ENCODE measurements around the gene SYF2.
A peak's percentile ranks its signal among the peaks of the same experiment; 100 is the strongest.
"Not testable (repeated sequence)": the region's sequence is repeated elsewhere in the genome, so short reads cannot be mapped to it uniquely, and the experiment has no call there.

The SYF2 gene

DNA sequence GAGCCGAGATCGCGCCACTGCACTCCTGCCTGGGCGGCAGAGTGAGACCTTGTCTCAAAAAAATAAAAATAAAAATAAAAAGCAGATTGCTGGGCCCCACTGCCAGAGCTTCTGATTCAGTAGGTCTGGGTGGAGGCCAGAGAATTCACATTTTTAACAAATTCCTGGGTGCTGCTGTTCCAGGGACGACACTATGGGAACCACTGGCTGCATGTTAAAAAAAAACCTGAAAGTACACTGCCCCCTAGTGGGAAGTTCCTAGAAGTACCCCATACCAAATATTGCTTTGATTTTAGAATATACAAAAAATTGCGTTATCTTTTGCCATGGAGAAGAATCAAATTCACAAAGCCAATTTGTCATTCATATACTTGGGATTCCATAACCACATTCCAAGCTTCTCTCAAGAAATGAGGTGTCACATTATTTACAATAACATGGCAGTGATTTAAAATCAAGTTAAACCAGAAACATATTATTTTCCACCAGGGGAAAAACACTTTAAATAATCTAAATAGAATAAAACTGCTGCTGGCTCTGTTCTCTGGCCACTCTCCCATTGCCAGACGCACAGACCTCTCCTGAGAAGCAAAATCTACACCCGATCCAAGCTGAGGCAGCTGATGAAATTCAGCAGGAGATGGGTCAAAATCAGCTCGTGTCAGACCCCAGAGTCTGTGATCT is 27.4 kb downstream of the SYF2 start:
- peak; percentile 33 for DNase-seq

DNA sequence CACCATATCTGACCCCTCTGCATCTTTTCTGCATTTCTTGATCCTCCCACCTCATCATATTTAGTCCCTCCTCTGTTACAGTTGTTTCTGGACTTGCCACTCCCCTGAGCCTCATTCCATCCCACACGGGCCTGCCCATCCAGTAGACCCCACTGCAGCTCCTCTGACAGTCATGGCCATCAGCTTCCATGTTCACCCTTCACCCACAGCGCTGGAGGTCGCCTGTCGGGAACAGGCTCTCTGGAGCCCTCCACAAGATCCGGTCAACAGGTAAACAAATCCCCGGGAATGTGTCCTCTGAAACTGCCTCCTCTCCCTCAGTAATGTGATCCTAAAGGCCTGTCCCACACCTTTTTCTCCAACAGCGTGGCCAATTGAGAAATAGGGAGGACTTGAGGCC is 31.3 kb downstream of the SYF2 start:
- DNase-seq: no peak

DNA sequence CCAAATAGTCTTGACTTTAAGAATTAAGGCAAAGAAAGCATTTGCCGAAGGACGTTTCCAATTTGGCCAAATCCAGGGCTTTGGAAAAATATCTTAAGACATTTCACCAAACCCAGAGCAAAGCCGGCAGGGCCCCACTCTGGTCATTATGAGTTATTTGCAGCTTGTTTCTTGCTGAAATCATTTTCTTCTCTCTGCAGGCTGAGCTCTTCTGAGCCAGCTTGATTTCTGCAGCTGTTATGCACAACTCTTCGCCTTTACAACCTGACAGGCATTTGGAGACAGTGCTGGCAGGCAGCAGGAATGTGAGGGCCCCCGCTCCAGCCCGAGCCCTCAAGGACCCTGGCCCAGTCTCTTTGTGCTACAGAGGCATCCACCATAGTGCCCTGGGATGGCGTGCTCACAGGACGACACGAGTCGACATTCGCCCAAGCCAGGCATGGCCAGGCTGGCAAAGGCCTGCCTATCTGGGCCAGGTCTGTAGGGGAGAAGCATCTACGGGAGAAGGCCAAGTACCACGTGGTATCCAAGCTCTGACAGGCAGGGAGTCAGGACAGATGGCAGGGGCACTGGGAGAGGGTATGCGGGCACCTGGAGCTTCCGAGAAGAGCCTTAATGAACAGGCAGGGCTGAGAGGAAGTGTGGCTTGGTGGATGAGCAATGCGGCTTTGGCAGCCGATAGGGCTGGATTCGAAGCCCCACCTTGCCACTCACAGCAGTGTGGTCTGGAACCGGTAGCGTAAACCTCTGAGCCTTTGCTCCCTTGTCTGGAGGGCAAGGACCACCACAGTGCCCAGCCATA is 32.3 kb downstream of the SYF2 start:
- DNase-seq: no peak

DNA sequence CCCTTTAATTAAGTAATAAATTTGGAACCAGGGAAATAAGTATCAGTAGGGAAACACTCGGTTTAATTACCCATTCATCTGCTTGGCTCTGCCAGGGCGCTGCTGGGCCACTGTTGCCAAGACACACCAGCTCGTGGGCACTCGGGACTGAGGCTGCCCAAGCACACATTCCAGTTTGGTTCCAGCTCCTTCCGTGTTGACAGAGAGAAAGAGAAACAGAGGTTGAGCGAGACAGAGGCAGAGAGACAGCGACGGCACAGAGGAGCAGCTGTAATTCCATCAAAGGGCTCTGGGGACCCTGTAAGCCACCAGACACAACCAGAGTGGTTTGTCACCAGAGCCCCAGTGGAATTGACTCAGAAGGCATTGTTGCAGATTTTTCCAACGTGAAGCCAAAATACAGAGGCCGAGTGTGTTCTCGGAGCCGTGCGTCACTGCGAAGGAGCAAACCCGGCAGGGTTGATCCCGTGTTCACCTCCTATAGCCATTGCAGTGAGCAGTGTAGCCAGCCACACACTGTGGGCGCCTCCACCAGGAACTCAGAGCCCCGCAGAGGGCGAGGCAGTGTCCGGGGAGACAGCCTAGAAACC is 33.5 kb downstream of the SYF2 start:
- peak; percentile 73 for DNase-seq

DNA sequence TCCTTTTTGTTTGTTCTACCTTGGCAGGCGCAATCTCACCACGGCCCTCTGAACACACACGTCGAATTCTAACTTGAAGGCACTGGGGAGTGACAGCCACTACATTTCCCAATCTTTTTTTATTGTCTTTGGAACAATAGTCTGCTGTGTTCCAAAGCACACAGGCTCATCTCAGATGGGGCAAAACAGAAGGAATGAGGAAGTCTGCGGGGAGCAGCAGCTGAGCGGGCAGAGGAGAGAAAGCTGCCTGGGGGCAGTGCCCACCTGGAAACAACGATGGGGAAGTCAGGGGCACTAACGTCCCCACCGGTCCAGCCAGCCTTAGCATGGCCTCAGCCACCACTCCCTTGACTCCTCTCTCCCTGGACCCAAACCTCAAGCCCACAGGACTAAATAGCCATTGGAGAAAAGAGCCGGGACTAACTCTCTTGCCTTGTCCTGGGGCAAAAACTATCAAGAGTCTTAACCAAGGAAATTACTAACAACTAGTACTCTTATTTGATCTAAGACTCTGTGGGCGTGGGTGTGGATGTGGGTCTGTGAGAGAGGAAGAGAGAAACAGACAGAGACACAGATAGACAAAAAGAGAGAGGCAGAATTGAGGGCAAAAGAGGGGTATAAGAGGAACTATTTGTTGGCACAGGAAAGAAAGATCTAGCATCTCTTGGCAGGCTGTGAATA is 34.2 kb downstream of the SYF2 start:
- DNase-seq: peak; percentile 55

DNA sequence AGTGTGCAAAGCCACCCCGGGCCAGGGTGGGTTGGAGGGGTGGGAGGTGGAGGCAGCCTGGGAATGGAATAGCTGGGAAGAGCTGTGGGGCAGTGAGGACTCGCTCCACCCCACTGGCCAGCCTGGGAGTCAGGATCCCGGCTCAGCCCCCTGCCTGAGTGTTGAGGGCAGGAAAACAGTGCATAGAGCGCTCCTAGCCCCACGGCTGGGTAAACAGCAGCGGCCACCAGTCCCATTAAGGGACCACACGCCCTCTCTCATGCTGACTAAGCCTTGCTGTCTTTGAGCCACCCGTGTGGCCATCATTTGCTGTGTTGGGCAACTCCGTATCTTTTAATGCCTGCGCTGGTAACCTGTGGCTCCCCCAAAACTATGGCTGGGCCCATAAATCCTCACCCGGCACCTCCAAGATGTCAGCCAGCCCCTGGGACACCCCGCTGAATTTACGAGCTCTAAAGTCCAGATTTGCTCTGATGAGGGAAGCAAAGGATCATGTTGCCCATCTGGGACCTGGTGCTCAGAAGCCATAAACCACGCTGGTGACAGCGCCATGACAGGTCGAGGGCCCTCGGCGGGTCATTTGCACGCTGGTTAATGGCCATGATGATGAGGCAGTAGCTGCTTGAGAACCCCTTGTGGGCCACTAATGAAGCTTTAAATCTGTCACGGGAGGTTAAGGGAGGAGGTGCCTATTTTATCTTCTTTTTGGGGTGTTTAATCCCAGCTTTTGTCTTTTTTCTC is 34.9 kb downstream of the SYF2 start:
- peak; percentile 58 for DNase-seq

DNA sequence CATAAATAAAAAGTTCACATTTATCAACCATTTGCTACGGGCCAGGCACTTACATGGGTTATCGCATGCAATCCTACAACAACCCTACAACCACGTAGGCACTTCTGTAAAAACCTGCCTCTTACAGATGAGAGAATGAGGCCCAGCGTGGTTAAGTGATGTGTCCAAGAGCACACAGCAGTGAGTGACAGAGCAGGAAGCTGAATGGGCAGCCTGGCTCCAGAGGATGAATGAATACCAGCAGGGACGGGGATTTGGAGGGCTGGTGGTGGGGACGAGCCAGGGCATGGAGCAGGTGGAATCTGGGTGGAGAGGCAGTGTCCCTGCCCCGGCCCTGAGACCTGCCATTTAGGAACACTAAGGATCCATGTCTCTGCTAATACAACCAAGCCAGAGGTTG is 35.5 kb downstream of the SYF2 start:
- DNase-seq: no peak

DNA sequence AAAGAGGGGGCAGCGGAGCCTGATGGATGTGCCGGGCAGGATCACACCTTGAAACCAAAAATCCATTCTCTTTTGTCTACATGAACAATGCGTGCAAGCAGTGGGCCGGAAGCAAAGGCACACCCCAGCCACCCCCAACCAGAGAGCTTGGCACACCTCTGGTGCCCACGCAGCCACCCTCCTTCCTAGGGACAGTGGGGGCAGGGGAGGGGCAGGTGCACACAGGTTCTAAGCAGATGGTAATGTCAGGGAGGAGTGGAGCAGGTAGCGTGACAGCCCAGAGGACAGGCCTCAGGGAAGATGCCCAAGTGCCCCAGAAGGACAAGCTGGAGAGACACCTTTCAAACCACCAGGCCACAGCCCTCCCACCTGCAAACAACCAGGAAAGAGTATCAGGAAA is 36.5 kb downstream of the SYF2 start:
- DNase-seq: peak; percentile 81

DNA sequence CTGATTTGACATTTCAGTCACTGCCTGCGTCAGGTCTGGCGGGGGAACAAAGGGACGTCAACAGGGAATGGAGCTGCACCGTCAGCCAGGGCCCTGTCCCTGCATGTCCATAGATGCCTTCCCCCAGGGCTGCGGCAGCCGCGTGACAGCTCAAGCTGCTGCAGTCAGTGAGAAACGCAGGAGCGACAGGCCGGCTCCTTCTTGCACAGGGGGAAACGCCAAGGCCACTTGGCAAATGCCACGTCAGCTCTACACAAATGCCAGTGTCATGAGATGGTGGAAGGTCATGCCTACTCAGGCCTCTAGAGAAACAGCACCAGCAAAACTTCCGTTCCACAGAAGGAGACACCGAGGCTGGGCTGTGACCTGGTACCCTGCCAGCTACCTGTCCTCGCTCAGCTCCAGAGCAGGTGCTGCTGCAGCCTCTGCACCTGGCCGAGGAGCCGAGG is 37.7 kb downstream of the SYF2 start:
- peak; percentile 9 for DNase-seq

DNA sequence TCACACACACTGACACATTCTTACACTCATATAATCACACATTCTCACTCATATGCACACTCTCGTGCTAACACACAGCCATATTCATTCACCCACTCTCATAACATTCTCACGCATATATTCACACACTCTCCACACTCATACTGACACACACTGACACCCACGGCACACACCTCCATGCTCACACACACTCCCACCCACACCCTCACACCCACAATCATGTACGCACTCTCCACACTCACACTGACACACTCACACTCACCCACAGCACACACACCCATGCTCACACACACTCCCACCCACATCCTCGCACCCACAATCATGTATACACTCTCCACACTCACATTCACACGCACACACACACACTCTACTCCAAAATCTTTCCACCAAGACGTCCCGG is 38.2 kb downstream of the SYF2 start:
- DNase-seq: no peak

DNA sequence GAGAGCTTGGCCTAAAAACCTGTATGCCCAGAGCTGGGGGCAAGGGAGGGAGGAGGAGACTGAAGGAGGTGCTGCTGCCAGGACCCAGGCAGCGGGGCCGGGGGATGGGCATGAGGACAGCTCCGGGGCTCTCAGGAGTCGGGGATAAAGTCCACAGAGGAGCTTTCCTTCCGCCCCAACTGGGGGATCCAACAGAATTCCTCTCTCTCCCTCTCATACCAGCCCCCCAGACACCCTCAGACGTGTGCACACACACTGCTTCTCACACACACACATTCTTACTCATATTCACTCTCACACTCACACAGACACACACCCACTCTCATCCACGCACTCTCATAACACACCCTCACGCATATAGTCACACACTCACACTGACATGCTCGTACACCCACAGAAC is 39.1 kb downstream of the SYF2 start:
- DNase-seq: no peak

DNA sequence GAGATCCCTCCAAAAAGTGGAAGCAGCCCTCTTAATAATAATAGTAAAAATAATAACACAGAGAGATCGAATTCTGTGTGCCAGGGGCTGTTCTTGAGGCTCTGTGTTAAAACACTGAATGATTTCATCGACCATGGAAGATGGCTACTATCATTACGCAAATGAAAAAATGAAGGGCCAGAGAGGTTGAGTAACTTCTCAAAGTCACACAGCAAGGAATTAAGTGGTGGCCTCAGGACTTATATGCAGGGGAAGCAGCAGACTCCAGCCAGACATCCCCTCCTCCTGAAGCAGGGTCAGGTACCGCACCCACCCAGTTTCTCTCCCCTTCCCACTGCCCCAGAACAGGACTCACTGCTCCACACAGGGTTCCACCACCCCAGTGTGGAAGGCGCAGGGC is 40.1 kb downstream of the SYF2 start:
- DNase-seq: no peak

DNA sequence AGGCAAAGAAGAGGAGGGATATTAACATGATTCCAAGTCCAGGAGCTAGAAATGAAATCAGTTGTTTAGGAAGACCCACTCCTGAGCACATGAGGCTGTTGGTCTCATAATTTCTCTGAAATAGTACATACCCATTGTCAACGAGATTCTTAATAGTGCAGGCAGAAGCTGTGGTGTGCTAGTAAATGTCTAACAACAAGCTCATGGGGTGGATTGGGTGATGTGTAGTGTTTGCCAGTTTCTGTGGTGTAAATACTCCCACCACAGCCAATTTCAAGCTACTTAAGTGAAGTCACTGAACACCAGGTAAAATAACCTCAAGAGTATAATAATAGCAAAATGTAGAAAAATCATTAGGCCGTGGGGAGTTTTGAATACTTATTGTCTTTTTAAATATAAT is 42.0 kb downstream of the SYF2 start:
- DNase-seq: no peak

DNA sequence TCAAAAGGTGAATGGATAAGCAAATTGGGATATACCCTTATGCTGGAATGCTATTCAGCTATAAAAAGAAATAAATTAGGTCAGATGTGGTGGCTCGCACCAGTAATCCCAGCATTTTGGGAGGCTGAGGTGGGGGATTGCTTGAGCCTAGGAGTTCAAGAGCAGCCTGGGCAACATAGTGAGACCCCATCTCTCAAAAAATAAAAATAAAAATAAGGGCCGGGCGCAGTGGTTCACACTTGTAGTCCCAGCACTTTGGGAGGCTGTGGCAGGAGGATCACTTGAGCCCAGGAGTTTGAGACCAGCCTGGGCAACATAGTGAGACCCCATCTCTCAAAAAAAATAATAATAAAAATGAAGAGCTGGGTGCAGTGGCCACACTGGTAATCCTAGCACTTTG is 44.4 kb downstream of the SYF2 start:
- not testable (repeated sequence) for DNase-seq

DNA sequence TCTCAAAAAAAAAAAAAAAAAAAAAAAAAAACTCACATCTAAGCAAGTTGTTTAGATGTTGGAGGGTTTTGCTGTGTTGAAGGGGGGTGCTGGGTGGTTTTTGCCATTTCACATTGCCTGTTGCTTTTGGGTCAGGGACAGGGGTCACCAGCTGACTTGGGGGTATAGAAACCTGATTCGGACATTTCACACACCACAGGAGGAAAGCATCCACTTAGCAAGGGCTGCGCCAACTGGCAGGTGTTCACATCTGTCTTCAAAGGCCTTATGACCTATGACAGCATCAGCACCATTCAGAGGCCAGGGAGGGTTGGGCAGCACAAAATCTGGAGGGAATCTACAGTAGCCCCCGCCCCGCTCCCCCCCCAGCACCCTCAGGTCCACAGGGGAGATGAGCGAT is 45.2 kb downstream of the SYF2 start:
- DNase-seq: no peak

DNA sequence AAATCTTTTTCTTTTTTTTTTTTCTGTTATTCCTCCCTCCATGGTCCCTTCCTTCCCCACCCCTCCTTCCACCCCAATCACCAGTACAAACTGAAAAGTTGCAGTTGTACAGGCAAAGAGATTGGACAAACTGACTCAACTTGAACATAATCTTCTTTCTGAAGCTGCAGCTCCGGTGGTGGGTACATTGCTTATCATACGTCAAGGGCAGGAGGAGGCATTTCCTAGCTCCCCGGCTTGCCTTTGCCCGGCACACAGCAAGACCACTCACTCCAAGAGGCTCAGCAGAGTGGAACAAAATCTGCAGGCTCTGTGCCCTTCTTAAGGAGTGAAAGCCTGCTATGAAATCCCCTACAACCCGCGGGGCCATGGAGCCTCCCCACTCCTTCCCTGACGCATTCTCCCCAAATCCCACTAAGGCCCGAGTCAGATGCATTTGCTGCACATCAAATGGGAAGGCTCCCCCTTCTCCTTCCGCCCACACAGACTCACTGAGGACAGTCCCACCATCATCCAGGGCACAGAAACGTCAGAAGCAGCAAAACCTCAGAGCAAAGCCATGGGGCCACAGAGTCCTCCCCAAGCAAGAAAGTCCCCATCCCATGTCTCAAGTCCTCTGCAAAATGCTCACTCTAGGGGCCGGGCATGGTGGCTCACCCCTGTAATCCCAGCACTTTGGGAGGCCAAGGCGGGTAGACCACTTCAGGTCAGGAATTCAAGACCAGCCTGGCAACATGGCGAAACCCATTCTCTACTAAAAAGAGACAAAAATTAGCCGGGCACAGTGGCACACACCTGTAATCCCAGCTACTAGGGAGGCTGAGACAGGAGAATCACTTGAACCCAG is 45.9 kb downstream of the SYF2 start:
- DNase-seq: no peak

DNA sequence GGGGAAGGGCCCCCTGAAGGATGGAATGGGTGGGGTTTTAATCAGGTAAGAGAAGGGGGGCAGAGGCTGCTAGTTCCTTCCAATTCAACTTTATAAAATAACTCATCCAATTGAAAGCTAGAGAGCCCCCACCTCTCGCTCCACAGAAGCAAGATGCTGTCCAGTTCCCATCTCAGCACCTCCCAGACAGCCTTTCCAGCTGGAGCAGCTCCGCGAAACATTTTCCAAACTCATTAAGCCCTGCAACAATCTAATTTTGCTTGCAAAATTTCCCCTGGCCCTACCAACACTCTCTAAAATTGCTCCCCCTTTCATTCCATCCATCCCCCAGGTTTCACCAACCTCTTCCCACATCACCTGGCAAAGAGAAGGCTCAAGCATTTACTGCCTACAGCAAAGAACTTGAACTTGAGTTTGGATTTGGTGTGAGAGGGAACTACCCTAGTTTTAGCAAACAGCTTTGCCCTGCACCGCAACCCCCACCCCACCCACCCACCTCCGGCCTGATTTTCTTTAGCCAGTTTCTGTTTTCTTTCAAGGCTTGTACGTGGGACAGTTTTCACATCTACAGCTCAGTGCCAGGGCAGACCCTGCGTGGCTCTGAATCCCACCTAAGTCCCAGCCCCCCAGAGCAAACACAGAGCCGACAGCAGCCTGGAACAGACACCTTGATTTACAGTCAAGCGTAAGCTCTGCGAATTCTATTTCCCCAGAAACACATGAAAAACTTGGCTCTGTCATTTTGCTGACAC is 46.7 kb downstream of the SYF2 start:
- no peak for DNase-seq

DNA sequence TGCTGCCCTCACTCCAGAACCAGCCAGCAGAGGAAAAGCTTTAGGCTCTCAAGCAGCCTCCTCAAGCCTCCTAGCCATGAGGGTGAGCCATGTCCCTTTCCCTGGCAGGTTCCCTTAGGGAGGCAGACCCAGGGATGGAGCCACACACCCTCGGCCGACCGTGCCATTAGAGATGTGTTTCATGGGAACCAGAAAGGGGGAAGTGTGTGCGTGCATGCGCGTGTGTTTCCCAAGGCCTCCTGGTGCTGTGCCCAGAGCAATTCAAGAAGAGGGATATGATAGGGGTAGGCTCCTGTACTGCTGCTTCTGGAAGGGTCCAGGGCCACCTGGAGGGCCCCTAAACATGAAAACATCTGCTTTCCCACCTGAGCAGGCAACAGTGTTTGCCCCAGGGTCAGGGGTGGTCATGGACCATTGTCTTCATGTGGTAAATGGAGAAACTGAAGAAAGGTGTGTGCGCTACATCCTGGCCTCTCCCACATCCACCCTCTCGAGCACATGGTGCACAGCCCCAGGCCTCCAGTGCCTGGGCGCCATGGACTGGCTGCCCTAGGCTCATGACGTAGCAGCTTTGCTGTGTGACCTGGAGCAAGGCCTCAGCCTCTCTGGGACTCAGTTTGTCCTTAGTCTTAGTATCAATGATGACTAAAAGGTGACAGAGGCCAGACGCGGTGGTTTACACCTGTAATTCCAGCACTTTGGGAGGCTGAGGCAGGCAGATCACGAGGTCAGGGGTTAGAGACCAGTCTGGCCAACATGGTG is 48.1 kb downstream of the SYF2 start:
- DNase-seq: no peak

DNA sequence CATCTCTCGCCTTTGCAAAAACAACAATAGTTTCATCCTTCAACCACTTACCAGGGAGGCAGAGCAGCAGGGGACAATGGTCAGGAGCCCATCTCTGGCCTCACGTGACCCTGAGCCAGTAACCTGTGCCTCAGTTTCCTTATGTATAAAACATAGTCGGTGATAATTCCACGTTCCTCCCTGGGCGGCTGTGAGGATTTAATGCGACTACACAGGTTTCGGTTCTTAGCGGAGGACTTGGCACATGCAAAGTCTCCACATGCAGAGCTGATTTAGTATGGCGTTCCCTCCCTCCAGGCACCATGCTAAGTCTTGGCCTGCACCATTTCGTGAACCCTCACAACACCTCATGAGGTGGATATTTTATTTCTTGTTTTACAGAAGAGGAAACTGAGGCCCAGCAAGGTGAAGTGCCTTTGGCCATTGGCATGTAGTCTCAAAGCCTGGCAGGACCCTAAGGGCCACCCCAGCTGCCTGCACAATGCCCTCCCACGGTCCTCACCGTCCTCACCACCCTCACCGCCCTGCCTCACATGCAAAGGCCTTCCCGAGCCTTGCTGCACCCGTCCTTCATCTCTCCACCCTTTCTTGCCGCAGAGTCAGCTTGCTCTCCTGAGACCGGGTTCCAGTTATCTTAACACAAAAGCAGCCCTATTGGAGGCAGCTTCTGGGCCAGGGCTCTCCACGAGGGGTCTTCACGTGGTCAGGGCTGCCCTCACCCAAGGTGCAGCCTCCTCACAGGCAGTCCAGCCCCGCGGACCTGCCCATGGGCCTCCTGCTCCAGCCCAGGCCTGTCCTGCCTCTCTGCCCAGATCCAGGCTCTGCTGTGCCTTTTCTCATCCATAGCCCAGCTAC is 48.9 kb downstream of the SYF2 start:
- DNase-seq: no peak

All from NCI-H2029 (cell line).